WTC11 (cell line): ENCODE measurements around the gene LYRM7. TPM values are rescaled to one million over a fixed set of nuclear protein-coding genes. Genes with fewer than 3 reads are reported as not detected.
A peak's percentile ranks its signal among the peaks of the same experiment; 100 is the strongest.

Source experiments
- ATAC-seq: fragments of 200-7000 bp; cut with Tn5 transposase; 2 replicates; pipeline ENCODE4 v1.10.0; 2021; ENCODE audit warnings: mild to moderate bottlenecking, moderate library complexity
- CTCF ChIA-PET: fragments of 300-600 bp; sonication (Branson Sonifier 250); formaldehyde crosslinking; loops from one replicate; lab custom pipeline; 2021; ENCODE audit warnings: antibody characterized with exemption; lab: Charles Lee
- POLR2A ChIA-PET: fragments of 350-600 bp; sonication (Branson Sonifier 250); formaldehyde crosslinking; loops from one replicate; lab custom pipeline; 2021; ENCODE audit warnings: antibody characterized with exemption; lab: Charles Lee
- DNase-seq: peaks from one replicate; pipeline ENCODE4 v3.0.0; 2021; ENCODE audit warnings: low spot score
- H3K27ac Mint-ChIP-seq: 2 replicates; pipeline ENCODE4 v1.8.0; 2021; ENCODE audit warnings: mixed read lengths
- H3K27me3 Mint-ChIP-seq: 2 replicates; pipeline ENCODE4 v1.8.0; 2021; ENCODE audit warnings: low read depth, mild to moderate bottlenecking, moderate library complexity, mixed read lengths
- H3K36me3 Mint-ChIP-seq: 2 replicates; pipeline ENCODE4 v1.8.0; 2021; ENCODE audit warnings: mixed read lengths
- H3K4me1 Mint-ChIP-seq: 2 replicates; pipeline ENCODE4 v1.8.0; 2022; ENCODE audit warnings: mixed read lengths
- H3K4me3 Mint-ChIP-seq: 2 replicates; pipeline ENCODE4 v1.8.0; 2021; ENCODE audit warnings: mild to moderate bottlenecking, moderate library complexity, mixed read lengths
- H3K9me3 Mint-ChIP-seq: 2 replicates; pipeline ENCODE4 v1.8.0; 2021; ENCODE audit warnings: mixed read lengths
- ATF1 ChIP-seq: sonication (generic); formaldehyde crosslinking; IDR thresholded peaks from 2 replicates; pipeline ENCODE4 v1.8.1; 2023; ENCODE audit warnings: mild to moderate bottlenecking, moderate library complexity, missing genetic modification reagents
- ELF4 ChIP-seq: sonication (generic); formaldehyde crosslinking; IDR thresholded peaks from 2 replicates; pipeline ENCODE4 v1.8.1; 2022; ENCODE audit warnings: low read depth, mild to moderate bottlenecking, moderate library complexity, missing genetic modification reagents
- FOXJ3 ChIP-seq: sonication (generic); formaldehyde crosslinking; IDR thresholded peaks from 2 replicates; pipeline ENCODE4 v1.9.0; 2021; ENCODE audit warnings: missing genetic modification reagents, mild to moderate bottlenecking, borderline replicate concordance
- FOXP1 ChIP-seq: sonication (generic); formaldehyde crosslinking; IDR thresholded peaks from 2 replicates; pipeline ENCODE4 v1.8.0; 2022; ENCODE audit warnings: missing genetic modification reagents, mild to moderate bottlenecking, moderate library complexity, borderline replicate concordance
- NR1H2 ChIP-seq: sonication (generic); formaldehyde crosslinking; IDR thresholded peaks from 2 replicates; pipeline ENCODE4 v1.9.0; 2021; ENCODE audit warnings: mild to moderate bottlenecking, moderate library complexity, missing genetic modification reagents
- SP1 ChIP-seq: sonication (generic); formaldehyde crosslinking; conservative IDR thresholded peaks from 2 replicates; pipeline ENCODE4 v1.8.1; 2022; ENCODE audit warnings: missing genetic modification reagents
- ZNF232 ChIP-seq: sonication (generic); formaldehyde crosslinking; IDR thresholded peaks from 2 replicates; pipeline ENCODE4 v1.8.0; 2022; ENCODE audit warnings: mild to moderate bottlenecking, missing genetic modification reagents
- ZNF317 ChIP-seq: sonication (generic); formaldehyde crosslinking; IDR thresholded peaks from 2 replicates; pipeline ENCODE4 v1.8.1; 2023; ENCODE audit warnings: low read depth, mild to moderate bottlenecking, moderate library complexity, missing genetic modification reagents, borderline replicate concordance
- total RNA-seq: library from RNA; stranded (reverse); gene quantifications from 3 replicates; pipeline ENCODE4 v1.2.3, GENCODE V29; 2021
- TF ChIP-seq, protein P1 (sequence below): sonication (generic); formaldehyde crosslinking; IDR thresholded peaks from 2 replicates; pipeline ENCODE4 v1.8.0; 2023; ENCODE audit warnings: mild to moderate bottlenecking, missing genetic modification reagents
- TF ChIP-seq, protein P2 (sequence below): sonication (generic); formaldehyde crosslinking; IDR thresholded peaks from 2 replicates; pipeline ENCODE4 v1.8.1; 2023; ENCODE audit warnings: mild to moderate bottlenecking, missing genetic modification reagents
- TF ChIP-seq, protein P3 (sequence below): sonication (generic); formaldehyde crosslinking; IDR thresholded peaks from 2 replicates; pipeline ENCODE4 v1.8.0; 2023; ENCODE audit warnings: missing genetic modification reagents
- TF ChIP-seq, protein P4 (sequence below): fragments of 250-450 bp; sonication (Bioruptor Pico); conservative IDR thresholded peaks from 2 replicates; pipeline ENCODE4 v1.9.0; 2021; ENCODE audit warnings: mild to moderate bottlenecking
- TF ChIP-seq, protein P5 (sequence below): fragments of 250-450 bp; sonication (Bioruptor Pico); IDR thresholded peaks from 2 replicates; pipeline ENCODE4 v2.1.2; 2022; ENCODE audit warnings: mild to moderate bottlenecking, moderate library complexity
- TF ChIP-seq, protein P6 (sequence below): sonication (generic); formaldehyde crosslinking; IDR thresholded peaks from 2 replicates; pipeline ENCODE4 v1.8.0; 2022; ENCODE audit warnings: mild to moderate bottlenecking, missing genetic modification reagents
- TF ChIP-seq, protein P7 (sequence below): sonication (generic); formaldehyde crosslinking; IDR thresholded peaks from 2 replicates; pipeline ENCODE4 v1.8.1; 2023; ENCODE audit warnings: mild to moderate bottlenecking, missing genetic modification reagents, moderate library complexity
- TF ChIP-seq, protein P8 (sequence below): fragments of 250-450 bp; sonication (Bioruptor Pico); IDR thresholded peaks from 2 replicates; pipeline ENCODE4 v1.8.0; 2021; ENCODE audit warnings: mild to moderate bottlenecking
- TF ChIP-seq, protein P9 (sequence below): sonication (generic); formaldehyde crosslinking; conservative IDR thresholded peaks from 2 replicates; pipeline ENCODE4 v1.8.1; 2022; ENCODE audit warnings: mild to moderate bottlenecking, missing genetic modification reagents

Gene LYRM7
- total RNA-seq, 1 experiment from 2014 or later, result 11.2 TPM

DNA sequence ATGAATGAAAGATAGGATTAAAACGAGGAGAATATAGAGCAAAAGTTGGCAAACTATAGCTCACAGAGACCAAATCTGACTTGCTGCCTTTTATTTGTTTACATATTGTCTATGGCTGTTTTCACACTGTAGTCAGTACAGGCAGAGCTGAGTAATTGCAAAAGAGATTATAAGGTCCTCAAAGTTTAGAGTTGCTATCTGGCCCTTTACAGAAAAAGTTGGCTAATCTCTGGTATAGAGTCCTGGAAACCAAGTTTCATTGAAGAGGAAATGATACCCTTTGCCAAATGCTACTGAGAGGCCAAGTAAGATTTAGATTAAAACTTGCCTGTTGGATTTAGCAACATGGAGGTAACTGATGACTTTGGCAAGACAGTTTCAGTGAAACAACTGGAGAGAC lies 36.0 kb downstream of the LYRM7 start (continued):
- TF ChIP-seq, protein P1, sequence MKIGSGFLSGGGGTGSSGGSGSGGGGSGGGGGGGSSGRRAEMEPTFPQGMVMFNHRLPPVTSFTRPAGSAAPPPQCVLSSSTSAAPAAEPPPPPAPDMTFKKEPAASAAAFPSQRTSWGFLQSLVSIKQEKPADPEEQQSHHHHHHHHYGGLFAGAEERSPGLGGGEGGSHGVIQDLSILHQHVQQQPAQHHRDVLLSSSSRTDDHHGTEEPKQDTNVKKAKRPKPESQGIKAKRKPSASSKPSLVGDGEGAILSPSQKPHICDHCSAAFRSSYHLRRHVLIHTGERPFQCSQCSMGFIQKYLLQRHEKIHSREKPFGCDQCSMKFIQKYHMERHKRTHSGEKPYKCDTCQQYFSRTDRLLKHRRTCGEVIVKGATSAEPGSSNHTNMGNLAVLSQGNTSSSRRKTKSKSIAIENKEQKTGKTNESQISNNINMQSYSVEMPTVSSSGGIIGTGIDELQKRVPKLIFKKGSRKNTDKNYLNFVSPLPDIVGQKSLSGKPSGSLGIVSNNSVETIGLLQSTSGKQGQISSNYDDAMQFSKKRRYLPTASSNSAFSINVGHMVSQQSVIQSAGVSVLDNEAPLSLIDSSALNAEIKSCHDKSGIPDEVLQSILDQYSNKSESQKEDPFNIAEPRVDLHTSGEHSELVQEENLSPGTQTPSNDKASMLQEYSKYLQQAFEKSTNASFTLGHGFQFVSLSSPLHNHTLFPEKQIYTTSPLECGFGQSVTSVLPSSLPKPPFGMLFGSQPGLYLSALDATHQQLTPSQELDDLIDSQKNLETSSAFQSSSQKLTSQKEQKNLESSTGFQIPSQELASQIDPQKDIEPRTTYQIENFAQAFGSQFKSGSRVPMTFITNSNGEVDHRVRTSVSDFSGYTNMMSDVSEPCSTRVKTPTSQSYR, result no peak
- TF ChIP-seq, protein P2, sequence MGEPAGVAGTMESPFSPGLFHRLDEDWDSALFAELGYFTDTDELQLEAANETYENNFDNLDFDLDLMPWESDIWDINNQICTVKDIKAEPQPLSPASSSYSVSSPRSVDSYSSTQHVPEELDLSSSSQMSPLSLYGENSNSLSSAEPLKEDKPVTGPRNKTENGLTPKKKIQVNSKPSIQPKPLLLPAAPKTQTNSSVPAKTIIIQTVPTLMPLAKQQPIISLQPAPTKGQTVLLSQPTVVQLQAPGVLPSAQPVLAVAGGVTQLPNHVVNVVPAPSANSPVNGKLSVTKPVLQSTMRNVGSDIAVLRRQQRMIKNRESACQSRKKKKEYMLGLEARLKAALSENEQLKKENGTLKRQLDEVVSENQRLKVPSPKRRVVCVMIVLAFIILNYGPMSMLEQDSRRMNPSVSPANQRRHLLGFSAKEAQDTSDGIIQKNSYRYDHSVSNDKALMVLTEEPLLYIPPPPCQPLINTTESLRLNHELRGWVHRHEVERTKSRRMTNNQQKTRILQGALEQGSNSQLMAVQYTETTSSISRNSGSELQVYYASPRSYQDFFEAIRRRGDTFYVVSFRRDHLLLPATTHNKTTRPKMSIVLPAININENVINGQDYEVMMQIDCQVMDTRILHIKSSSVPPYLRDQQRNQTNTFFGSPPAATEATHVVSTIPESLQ, result no peak
- no peak for TF ChIP-seq ELF4 (CRISPR knock-in tag)
- TF ChIP-seq ATF1, result no peak
- TF ChIP-seq ZNF317 (CRISPR knock-in tag), result no peak

DNA sequence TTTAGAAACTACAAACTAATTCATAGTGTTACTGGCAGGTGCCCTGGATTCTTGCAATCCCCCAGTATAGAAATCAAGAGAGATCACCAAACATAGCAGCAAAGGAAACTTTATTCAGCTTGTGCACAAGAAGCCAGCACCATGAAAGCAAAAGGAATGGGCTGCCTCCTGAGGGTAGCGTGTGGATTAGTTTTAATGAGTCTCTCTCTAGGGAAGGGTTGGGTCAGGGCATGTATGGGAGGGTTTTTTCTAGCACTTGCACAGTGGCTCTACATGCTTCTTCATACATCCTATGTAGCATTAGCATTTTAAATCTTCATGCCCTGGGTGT lies 38.4 kb downstream of the LYRM7 start:
- ATAC-seq (peak; percentile 59), DNase-seq (no peak)
- H3K27me3 Mint-ChIP-seq, result no peaks in the 10 kb centered on the region
- no peaks in the 10 kb centered on the region for H3K36me3 Mint-ChIP-seq
- H3K4me3 Mint-ChIP-seq, result no peak overlapping the region
- ChIA-PET POLR2A (no interaction called here), CTCF (no interaction called here)
- H3K27ac Mint-ChIP-seq, result peak overlapping the region; percentile 73; the same call in 1 of the 2 replicates
- no peaks in the 10 kb centered on the region for H3K9me3 Mint-ChIP-seq
- peaks cover 28% of the 10 kb centered on the region for H3K4me1 Mint-ChIP-seq
- TF ChIP-seq, protein P3, sequence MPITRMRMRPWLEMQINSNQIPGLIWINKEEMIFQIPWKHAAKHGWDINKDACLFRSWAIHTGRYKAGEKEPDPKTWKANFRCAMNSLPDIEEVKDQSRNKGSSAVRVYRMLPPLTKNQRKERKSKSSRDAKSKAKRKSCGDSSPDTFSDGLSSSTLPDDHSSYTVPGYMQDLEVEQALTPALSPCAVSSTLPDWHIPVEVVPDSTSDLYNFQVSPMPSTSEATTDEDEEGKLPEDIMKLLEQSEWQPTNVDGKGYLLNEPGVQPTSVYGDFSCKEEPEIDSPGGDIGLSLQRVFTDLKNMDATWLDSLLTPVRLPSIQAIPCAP (CRISPR knock-in tag), result no peak
- TF ChIP-seq ZNF232 (no peak), NR1H2 (CRISPR knock-in tag) (no peak), FOXP1 (CRISPR knock-in tag) (no peak), FOXJ3 (CRISPR knock-in tag) (no peak), SP1 (CRISPR knock-in tag) (no peak)
- TF ChIP-seq, protein P4, sequence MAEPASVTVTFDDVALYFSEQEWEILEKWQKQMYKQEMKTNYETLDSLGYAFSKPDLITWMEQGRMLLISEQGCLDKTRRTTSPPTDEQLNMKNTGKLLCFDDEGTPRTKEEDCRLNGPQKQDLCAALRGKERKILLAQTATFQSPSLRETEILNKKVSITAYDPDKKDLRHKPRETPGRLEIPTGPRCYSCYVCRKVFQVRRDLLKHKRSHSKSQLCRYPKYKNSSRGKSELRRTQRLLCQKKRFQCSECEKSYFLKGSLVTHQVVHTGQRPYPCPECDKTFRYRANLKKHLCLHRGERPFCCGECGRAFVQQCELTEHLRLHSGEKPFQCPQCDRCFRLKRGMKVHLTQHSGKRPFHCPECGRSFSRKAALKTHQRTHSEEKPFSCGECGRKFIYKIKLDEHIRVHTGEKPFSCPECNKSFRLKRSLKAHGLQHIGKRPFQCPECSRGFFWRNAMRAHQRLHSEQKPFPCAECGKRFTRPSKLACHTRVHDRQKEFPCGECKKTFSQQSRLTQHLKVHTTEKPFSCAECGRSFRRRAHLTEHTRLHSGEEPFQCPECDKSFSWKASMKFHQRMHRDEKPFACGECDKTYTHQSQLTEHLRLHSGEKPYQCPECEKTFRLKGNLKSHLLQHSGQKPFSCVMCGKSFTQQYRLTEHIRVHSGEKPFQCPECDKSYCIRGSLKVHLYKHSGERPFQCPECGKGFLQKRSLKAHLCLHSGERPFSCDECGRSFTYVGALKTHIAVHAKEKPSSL, result no peak
- TF ChIP-seq, protein P5, sequence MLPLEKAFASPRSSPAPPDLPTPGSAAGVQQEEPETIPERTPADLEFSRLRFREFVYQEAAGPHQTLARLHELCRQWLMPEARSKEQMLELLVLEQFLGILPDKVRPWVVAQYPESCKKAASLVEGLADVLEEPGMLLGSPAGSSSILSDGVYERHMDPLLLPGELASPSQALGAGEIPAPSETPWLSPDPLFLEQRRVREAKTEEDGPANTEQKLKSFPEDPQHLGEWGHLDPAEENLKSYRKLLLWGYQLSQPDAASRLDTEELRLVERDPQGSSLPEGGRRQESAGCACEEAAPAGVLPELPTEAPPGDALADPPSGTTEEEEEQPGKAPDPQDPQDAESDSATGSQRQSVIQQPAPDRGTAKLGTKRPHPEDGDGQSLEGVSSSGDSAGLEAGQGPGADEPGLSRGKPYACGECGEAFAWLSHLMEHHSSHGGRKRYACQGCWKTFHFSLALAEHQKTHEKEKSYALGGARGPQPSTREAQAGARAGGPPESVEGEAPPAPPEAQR, result no peak
- TF ChIP-seq, protein P6, sequence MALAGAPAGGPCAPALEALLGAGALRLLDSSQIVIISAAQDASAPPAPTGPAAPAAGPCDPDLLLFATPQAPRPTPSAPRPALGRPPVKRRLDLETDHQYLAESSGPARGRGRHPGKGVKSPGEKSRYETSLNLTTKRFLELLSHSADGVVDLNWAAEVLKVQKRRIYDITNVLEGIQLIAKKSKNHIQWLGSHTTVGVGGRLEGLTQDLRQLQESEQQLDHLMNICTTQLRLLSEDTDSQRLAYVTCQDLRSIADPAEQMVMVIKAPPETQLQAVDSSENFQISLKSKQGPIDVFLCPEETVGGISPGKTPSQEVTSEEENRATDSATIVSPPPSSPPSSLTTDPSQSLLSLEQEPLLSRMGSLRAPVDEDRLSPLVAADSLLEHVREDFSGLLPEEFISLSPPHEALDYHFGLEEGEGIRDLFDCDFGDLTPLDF (CRISPR knock-in tag), result no peak
- TF ChIP-seq, protein P7, sequence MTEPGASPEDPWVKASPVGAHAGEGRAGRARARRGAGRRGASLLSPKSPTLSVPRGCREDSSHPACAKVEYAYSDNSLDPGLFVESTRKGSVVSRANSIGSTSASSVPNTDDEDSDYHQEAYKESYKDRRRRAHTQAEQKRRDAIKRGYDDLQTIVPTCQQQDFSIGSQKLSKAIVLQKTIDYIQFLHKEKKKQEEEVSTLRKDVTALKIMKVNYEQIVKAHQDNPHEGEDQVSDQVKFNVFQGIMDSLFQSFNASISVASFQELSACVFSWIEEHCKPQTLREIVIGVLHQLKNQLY (CRISPR knock-in tag), result no peak
- TF ChIP-seq, protein P8, sequence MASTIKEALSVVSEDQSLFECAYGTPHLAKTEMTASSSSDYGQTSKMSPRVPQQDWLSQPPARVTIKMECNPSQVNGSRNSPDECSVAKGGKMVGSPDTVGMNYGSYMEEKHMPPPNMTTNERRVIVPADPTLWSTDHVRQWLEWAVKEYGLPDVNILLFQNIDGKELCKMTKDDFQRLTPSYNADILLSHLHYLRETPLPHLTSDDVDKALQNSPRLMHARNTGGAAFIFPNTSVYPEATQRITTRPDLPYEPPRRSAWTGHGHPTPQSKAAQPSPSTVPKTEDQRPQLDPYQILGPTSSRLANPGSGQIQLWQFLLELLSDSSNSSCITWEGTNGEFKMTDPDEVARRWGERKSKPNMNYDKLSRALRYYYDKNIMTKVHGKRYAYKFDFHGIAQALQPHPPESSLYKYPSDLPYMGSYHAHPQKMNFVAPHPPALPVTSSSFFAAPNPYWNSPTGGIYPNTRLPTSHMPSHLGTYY, result no peak
- TF ChIP-seq, protein P9, sequence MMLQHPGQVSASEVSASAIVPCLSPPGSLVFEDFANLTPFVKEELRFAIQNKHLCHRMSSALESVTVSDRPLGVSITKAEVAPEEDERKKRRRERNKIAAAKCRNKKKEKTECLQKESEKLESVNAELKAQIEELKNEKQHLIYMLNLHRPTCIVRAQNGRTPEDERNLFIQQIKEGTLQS (CRISPR knock-in tag), result no peak
